Trophoblast cell (in vitro differentiated cells and primary cell): ENCODE results near the gene GLIS1.

ENCODE experiments used
- DNase-seq, 2 donors: peaks; one replicate each; pipeline ENCODE4 v3.0.0-alpha.2; 2016
- H2AFZ ChIP-seq: 2 replicates; pipeline ENCODE4 v1.6.1; 2013; ENCODE audit warnings: low read length, moderate library complexity, mild to moderate bottlenecking; ENCODE audit not compliant: insufficient read depth, poor library complexity
- H2AK5ac ChIP-seq: 2 replicates; pipeline ENCODE4 v1.6.1; 2013; ENCODE audit warnings: mild to moderate bottlenecking, low read length
- H2BK120ac ChIP-seq: 2 replicates; pipeline ENCODE4 v1.6.1; 2013; ENCODE audit warnings: low read length, mild to moderate bottlenecking, moderate library complexity; ENCODE audit not compliant: insufficient read depth, poor library complexity
- H2BK12ac ChIP-seq: 2 replicates; pipeline ENCODE4 v1.6.1; 2013; ENCODE audit warnings: mild to moderate bottlenecking, low read length, moderate library complexity
- H2BK5ac ChIP-seq: 2 replicates; pipeline ENCODE4 v1.6.1; 2013; ENCODE audit warnings: low read length, low read depth, moderate library complexity, mild to moderate bottlenecking; ENCODE audit not compliant: poor library complexity
- H3K14ac ChIP-seq: 2 replicates; pipeline ENCODE4 v1.6.1; 2013; ENCODE audit warnings: mild to moderate bottlenecking, low read length
- H3K18ac ChIP-seq: 2 replicates; pipeline ENCODE4 v1.6.1; 2013; ENCODE audit warnings: mild to moderate bottlenecking, low read length
- H3K23ac ChIP-seq: 2 replicates; pipeline ENCODE4 v1.6.1; 2013; ENCODE audit warnings: low read length
- H3K27ac ChIP-seq: 2 replicates; pipeline ENCODE4 v1.5.1; 2013; ENCODE audit warnings: low read depth, mild to moderate bottlenecking, inconsistent platforms, low read length, moderate library complexity
- H3K27me3 ChIP-seq: 2 replicates; pipeline ENCODE4 v1.6.1; 2013; ENCODE audit warnings: inconsistent platforms, mild to moderate bottlenecking, low read length, moderate library complexity; ENCODE audit not compliant: insufficient read depth
- H3K36me3 ChIP-seq, 2 experiments: 1 replicate in 1 of 2; 2 replicates in 1 of 2; pipeline ENCODE4 v1.6.1; 2013; ENCODE audit warnings: low read length in 2 of 2, mild to moderate bottlenecking in 2 of 2, moderate library complexity in 1 of 2; ENCODE audit not compliant: insufficient read depth in 2 of 2, control insufficient read depth in 1 of 2
- H3K4ac ChIP-seq: 2 replicates; pipeline ENCODE4 v1.6.1; 2013; ENCODE audit warnings: low read depth, mild to moderate bottlenecking, low read length, moderate library complexity
- H3K4me1 ChIP-seq, 2 experiments: 1 replicate in 1 of 2; 2 replicates in 1 of 2; pipeline ENCODE4 v1.6.1; 2013; ENCODE audit warnings: low read length in 2 of 2, mild to moderate bottlenecking in 2 of 2, moderate library complexity in 1 of 2; ENCODE audit not compliant: insufficient read depth in 2 of 2, control insufficient read depth in 1 of 2
- H3K4me2 ChIP-seq: 2 replicates; pipeline ENCODE4 v1.6.1; 2013; ENCODE audit warnings: inconsistent platforms, mild to moderate bottlenecking, low read length, moderate library complexity
- H3K4me3 ChIP-seq: 2 replicates; pipeline ENCODE4 v1.5.1; 2013; ENCODE audit warnings: mild to moderate bottlenecking, low read depth, low read length, inconsistent platforms
- H3K79me1 ChIP-seq: one replicate; pipeline ENCODE4 v1.6.1; 2013; ENCODE audit warnings: low read length
- H3K79me2 ChIP-seq: 2 replicates; pipeline ENCODE4 v1.6.1; 2013; ENCODE audit warnings: low read length, mild to moderate bottlenecking; ENCODE audit not compliant: control insufficient read depth, insufficient read depth, poor library complexity
- H3K9ac ChIP-seq: 2 replicates; pipeline ENCODE4 v1.6.1; 2013; ENCODE audit warnings: mild to moderate bottlenecking, low read length
- H3K9me3 ChIP-seq: 2 replicates; pipeline ENCODE4 v1.6.1; 2013; ENCODE audit warnings: low read depth, mild to moderate bottlenecking, control low read depth, inconsistent platforms, low read length; ENCODE audit not compliant: insufficient read depth
- H4K12ac ChIP-seq: 2 replicates; pipeline ENCODE4 v1.6.1; 2013; ENCODE audit warnings: low read depth, mild to moderate bottlenecking, low read length, moderate library complexity
- H4K8ac ChIP-seq: 2 replicates; pipeline ENCODE4 v1.6.1; 2013; ENCODE audit warnings: low read depth, mild to moderate bottlenecking, low read length, moderate library complexity
- H4K91ac ChIP-seq: one replicate; pipeline ENCODE4 v1.6.1; 2013; ENCODE audit warnings: low read depth, mild to moderate bottlenecking, low read length, moderate library complexity
- WGBS: extraction: QIAGEN DNeasy Blood & Tissue Kit; methylation state at CpG from one replicate; pipeline ENCODE4 v1.1.7; 2013; ENCODE audit warnings: missing lambda C conversion rate; ENCODE audit not compliant: insufficient read length, insufficient coverage; ENCODE audit errors: extremely low coverage; 5-methylcytosine and 5-hydroxymethylcytosine counted together

The GLIS1 gene

GRCh38 chr1:53580739-53581475 is 158.1 kb downstream of the GLIS1 start:
- Histone ChIP-seq H3K4me1 (no peaks in the 10 kb centered on the region), H3K23ac (no peak overlapping the region)
- no CpG with 5 or more reads among the region's 9 CpGs for WGBS

DNA sequence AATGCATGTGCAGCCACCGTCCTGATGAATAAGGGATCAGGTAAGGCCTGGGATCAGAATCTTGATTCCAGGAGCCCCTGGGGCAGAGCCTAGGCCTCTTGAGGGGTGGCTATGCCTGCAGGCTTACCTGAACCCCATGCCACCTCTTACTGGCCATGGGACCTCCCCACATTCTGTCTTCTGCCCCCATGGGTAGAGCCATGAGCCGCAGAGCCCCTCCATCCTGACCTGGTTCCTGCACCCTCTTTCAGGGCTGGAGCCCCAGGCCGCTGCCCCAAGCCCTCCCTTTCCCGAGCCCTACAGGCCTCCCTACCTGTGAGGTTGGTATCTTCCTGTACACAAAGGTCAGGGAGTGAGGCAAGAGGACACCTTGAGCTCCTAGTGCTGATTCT is 159.0 kb downstream of the GLIS1 start:
- Histone ChIP-seq H4K8ac (no peak overlapping the region), H2AFZ (no peak overlapping the region), H3K9ac (no peak overlapping the region), H3K14ac (no peak overlapping the region), H2BK5ac (no peak overlapping the region), H3K4ac (no peak overlapping the region), H4K91ac (no peak overlapping the region), H3K9me3 (peaks cover 2% of the 10 kb centered on the region), H3K27ac (no peak overlapping the region), H2AK5ac (no peak overlapping the region), H3K36me3 (no peaks in the 10 kb centered on the region), H3K4me2 (no peak overlapping the region), H3K18ac (no peak overlapping the region), H3K27me3 (no peaks in the 10 kb centered on the region), H4K12ac (no peak overlapping the region), H2BK12ac (no peak overlapping the region), H3K23ac (no peak overlapping the region), H3K79me2 (no peaks in the 10 kb centered on the region), H2BK120ac (no peak overlapping the region), H3K4me1 (no peaks in the 10 kb centered on the region), H3K79me1 (no peaks in the 10 kb centered on the region), H3K4me3 (no peak overlapping the region)
- WGBS: no CpG with 5 or more reads among the region's 4 CpGs
- DNase-seq: no peak

More at GRCh38 chr1:53580739-53581475, 158.1 kb downstream of the GLIS1 start:
- Histone ChIP-seq H4K8ac (no peak overlapping the region), H3K27me3 (no peaks in the 10 kb centered on the region), H3K18ac (no peak overlapping the region), H3K9me3 (peaks cover 2% of the 10 kb centered on the region), H3K79me2 (no peaks in the 10 kb centered on the region), H3K4me2 (no peak overlapping the region), H3K9ac (no peak overlapping the region), H3K4me3 (no peak overlapping the region), H4K91ac (no peak overlapping the region), H2BK12ac (no peak overlapping the region), H3K4ac (no peak overlapping the region), H2AFZ (no peak overlapping the region), H2BK5ac (no peak overlapping the region), H2BK120ac (no peak overlapping the region), H4K12ac (no peak overlapping the region), H3K79me1 (no peaks in the 10 kb centered on the region), H3K36me3 (no peaks in the 10 kb centered on the region), H3K14ac (no peak overlapping the region), H3K27ac (no peak overlapping the region), H2AK5ac (no peak overlapping the region)
- DNase-seq: no peak

DNA sequence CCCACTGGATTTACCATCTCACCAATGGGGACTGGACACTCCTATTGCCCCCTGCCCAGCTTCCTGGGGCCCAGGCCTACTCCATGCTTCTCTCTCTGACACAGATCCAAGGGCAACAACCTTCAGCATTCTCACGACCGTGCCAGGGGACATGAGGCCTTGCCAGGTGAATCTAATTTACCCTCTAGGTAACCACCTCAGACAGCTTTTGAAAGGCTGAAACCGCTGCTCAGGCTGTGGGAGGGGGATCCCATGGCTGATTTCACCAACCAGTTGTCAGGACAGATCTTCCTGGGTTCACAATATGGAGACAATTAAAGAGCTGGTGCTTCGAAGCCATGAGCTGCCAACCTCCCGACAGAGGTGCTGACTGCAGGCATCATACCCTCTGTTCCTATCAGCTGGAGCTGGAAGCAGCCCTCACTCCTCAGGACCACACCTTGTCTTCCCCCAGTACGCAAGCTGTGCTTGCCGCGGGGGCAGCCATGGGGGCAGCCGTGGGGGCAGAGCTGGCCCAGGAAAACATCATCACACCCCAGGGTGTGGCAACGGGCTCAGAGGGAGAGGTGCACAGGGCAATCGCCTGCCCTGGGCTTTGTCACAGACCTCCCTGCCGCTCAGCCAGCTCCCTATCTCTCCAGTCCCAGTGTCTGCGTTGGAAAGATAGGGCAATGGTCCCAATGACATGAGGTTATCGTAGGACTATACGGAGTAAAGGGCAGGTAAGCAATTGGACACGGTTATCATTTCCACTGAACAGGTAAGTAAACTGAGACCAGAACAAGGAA is 159.5 kb downstream of the GLIS1 start:
- Histone ChIP-seq H2BK5ac (no peak overlapping the region), H4K12ac (no peak overlapping the region), H3K36me3 (no peaks in the 10 kb centered on the region), H4K91ac (no peak overlapping the region), H3K18ac (no peak overlapping the region), H4K8ac (no peak overlapping the region), H2BK12ac (no peak overlapping the region), H3K9me3 (peaks cover 2% of the 10 kb centered on the region), H3K23ac (no peak overlapping the region), H3K79me1 (no peaks in the 10 kb centered on the region), H3K4ac (no peak overlapping the region), H3K9ac (no peak overlapping the region), H2AK5ac (no peak overlapping the region), H2AFZ (no peak overlapping the region), H2BK120ac (no peak overlapping the region), H3K4me1 (no peaks in the 10 kb centered on the region), H3K27ac (no peak overlapping the region), H3K4me2 (no peak overlapping the region), H3K14ac (no peak overlapping the region), H3K79me2 (no peaks in the 10 kb centered on the region), H3K4me3 (no peak overlapping the region), H3K27me3 (no peaks in the 10 kb centered on the region)
- WGBS: no CpG with 5 or more reads among the region's 16 CpGs
- no peak for DNase-seq

GRCh38 chr1:53578358-53578757 is 160.6 kb downstream of the GLIS1 start:
- Histone ChIP-seq H2BK12ac (no peak overlapping the region), H2BK5ac (no peak overlapping the region), H3K4me2 (no peak overlapping the region), H3K27ac (no peak overlapping the region), H3K4me1 (no peaks in the 10 kb centered on the region), H3K4ac (no peak overlapping the region), H3K79me1 (no peaks in the 10 kb centered on the region), H4K12ac (no peak overlapping the region), H3K9me3 (no peaks in the 10 kb centered on the region), H2AK5ac (no peak overlapping the region), H3K36me3 (no peaks in the 10 kb centered on the region), H4K8ac (no peak overlapping the region), H3K4me3 (no peak overlapping the region), H2BK120ac (no peak overlapping the region), H4K91ac (no peak overlapping the region), H3K18ac (no peak overlapping the region), H3K27me3 (no peaks in the 10 kb centered on the region), H2AFZ (no peak overlapping the region), H3K9ac (no peak overlapping the region), H3K14ac (no peak overlapping the region), H3K23ac (no peak overlapping the region), H3K79me2 (no peaks in the 10 kb centered on the region)
- no CpG with 5 or more reads among the region's 3 CpGs for WGBS
- no peak for DNase-seq
